ENCODE data around the gene ZMAT5.

Gene ZMAT5

DNA sequence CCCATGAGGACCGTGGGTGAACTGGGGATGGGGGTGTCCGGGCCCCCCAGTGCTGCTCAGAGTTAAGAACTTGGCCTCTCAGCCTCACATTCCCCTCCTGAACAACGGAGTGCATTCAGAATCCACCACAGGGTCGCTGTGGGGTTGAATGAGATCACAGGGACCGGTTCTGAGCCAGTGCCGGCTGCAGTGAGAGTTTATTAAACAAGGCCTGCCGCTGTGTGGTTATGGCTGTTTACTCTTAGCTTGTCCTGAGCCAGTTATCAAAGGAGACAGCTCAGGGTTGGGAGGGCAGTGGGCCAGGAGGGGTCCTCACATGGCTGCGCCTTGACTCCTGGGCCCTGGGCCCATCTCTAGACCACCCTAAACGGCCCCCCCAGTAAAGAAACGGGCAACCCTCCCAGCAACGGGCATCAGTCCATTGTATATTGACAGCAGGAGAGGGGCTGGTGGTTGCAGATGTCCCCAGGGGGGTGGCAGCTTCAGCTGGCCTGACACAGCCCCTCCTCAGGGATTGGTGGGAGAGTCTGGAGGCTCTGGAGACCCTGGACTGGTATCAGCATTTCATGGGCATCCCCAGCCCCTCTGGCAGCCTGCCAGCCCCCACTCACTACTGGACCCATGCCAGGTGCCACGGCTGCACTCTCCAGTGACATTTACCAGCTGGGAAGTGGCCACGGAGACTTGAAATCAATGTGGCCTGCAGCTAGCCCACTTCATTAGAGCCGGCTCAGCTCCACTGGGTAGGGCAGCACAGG is 62.1 kb downstream of the ZMAT5 start:
- no peak for DNase-seq

DNA sequence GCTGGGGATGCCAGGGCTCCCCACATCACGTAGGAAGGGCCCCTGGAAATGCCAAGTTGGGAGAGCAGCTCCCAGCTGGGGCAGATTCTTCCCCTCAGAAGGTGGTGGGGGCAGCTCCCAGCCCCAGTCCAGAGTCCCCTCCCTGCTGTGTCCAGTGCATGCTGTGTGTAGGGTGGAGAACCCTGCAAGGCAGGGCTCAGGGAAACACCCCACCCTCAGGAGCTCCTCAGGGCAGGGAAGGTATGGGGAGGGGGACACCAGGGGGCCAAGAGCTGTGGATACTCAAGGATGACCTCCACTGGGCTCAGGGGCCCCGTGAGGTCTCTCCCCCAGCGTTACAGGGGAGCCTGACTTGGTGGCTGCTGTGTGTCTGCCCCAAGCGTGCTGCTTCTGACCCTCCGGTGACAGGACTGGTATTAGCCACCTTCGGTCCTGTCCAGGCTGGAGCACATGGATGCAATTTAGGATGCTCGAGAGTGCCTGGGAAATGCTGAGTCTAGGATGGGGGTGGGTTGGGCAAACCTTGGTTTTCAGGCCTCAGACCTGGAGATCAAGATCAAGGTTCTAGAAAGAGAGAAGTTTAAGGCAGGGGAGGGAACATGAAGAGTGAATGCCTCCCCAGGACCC is 63.1 kb downstream of the ZMAT5 start:
- no peak for DNase-seq

- no peak for DNase-seq
Measured at GRCh38 chr22:29702931-29703501, 63.8 kb downstream of the ZMAT5 start.

DNA sequence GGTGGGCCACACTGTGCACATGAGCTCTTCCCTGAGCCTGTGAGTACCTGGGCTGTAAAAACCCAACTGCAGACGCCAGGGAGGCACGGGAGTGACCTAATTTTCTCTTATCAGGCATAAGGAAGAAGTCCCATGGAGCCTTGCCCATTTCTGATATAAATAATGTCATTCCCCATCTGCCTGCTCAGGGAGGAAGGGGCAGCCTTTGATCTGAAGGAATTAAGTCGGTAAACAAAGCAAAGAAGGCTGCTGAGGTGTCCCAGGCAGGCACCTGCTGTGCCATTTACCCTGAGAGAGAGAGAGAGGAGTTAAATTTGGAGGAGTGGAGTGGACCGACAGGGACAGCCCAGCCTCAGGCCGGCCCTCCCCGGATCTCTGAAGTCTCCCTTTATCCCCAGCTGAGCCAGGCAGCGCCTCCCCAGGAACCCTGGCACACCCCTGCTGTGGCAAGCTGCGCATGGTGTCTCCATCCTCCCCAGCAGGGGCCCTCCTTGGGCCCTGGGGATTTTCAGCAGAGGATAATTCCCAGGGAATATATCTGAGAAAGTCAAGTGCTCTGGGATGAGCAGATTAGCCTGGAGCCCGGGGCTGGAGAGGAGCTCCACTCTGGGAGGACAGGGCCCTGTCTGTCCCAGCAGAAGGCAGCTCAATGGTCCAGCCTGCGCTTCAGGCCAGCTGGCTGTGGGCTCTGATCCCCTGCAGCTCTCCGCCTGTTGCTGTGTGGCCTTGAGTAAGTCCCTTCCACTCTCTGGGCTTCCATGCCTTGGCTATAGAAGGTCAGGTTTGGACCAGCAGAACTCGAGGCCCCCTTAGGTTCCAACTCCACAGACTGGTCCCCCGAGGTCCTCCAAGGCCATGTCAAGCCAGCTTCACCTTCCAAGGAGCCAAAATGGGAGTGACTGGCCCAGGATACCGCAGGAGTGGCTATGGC is 64.5 kb downstream of the ZMAT5 start:
- no peak for DNase-seq

GRCh38 chr22:29701155-29701999 is 65.4 kb downstream of the ZMAT5 start:
- DNase-seq: peak; percentile 32

GRCh38 chr22:29700900-29701154 is 66.0 kb downstream of the ZMAT5 start:
- no peak for DNase-seq

- no peak for DNase-seq
Measured at GRCh38 chr22:29700206-29700899, 66.5 kb downstream of the ZMAT5 start.

- DNase-seq: no peak
Measured at GRCh38 chr22:29697853-29698598, 68.8 kb downstream of the ZMAT5 start.

DNA sequence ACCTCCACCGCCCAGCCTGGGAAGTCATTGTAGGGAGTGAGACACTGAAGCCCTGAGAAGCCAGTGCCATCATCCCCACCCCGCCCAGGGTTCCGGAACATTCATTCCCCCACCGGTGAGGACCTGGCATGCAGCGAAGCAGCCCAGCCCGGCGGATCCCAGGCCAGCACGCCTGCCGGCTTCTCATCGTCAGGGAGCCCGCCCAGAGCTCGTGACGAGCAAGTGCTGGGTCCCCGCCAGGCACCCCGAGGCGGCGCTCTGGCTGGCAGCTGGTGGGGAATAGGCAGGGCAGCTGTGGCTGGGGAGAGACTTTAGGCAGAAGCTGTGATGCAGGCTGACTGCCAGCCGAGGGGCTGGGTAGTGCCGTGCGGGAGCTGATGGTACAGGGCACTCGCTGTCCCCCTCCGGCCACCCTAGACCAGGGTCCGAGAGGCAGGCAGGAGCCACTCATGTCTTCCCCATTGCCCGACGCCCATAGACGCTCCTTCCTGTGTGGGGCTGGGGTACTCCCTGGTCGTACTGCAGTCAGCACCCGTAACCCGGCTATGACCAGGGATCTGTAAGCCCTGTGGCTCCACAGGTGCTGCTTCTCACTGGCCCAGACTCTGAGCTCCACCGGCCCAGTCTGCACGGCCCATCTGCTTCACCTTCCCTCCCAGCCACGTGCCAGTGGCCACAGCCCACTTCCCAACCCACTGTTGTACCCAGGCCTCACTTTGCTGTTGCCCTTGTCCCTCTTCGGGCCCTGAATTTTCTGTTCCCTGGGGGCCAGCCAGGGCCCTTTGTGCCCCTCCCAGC is 71.5 kb downstream of the ZMAT5 start:
- DNase-seq: no peak

DNA sequence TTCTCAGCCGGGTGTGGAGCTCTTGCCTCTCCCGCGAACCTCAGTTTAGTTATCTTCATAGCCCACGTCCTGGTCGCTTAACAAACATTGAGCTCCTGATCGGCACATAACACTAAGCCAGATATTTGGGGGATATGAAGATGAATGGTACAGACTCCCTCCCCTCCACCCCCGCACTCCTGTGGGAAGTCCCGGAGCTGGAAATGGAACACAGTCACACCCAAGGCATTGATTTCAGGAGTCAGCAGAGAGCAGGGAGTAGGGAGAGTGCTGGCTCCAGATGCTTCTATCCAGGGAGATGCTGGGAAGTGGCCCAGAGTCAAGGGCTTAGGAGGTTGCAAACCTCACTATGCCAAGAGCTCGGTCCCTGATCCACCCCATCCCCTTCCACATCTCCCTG is 73.1 kb downstream of the ZMAT5 start:
- DNase-seq: no peak

DNA sequence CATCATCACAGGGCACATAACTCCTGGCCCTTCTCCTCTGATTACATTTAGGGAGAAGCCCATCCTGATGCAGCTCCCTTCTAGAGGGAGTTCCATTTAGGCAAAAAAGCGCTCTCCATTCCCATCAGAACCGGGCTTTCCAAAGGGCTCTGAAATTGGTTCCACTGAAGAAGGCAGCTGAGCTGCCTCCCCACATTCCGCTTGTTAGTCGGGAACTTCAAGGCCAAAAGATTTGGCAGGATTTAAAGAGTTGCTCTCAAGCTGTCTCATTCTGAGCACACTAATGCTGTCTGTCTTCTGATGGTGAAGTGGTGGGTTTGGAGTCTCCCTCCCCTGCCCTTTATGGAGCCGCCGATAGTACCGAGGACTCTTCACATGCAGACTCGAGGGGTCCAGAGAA is 73.6 kb downstream of the ZMAT5 start:
- DNase-seq: no peak

DNA sequence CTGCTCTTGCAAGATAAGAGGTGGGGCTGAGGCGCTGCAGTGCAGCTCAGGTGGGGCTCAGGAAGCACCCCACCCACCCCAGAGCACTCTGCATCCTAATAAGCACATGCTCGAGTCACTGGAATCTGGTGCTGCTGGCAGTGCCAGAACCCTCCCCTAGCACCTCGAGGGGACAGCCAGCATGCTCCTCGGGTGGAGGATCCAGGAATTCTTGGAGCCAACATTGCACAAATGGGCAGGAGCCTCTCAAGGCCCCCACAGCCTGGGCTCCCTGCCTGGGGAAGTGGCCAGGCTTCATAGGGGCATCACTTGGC is 74.5 kb downstream of the ZMAT5 start:
- no peak for DNase-seq

DNA sequence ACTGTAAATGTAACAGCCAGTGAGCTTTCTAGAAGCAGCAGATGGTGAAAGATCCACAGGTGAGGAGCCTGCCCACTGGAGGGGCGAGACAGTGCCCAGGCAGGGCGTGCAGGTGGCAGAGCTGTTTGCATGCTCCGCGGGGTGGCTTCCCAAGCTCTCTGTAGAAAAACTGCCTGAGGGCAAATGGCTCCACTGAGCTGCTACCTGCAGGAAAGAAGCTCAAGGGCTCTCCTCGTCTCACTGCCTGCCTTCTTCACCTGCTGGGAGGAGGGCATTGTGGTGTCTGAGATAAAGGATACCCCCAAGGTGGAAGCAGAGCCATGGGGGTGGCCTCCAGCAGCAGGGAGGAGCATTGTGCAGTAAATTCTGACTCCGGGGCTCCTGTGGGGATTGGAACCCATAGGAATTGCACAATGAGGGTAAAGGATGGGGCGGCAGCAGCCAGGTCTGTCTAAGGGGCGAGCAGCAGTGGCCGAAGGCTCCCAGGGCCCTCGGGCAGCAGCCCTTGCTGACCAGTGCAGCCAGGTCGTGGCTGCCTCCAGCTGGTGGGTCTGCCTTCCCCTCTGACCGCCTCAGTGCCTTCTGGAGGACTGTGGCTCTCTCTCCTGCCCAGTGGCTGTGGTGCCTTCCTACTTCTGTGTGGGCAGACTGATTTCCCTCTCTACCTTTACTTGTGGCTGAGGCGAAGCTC is 75.0 kb downstream of the ZMAT5 start:
- no peak for DNase-seq

DNA sequence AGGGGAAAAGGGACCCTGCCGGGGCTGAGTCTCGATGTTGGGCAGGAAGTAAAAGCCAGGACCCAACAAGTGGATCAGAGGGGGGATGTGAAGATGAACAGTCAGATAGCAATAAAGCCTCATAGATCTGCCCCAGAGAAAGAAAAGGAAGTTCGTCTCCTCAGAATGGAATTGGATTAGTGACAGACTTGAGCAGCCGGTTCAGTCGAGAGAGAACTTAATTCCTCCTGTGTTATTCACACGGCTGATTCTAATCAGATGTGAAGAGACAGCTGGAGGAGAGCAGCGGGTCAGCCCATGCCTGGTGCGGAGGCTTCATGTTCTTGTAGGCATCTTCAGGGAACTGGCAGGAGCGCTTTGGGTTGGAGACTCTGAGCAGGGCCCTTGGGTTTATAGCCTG is 76.3 kb downstream of the ZMAT5 start:
- no peak for DNase-seq

- DNase-seq: peak; percentile 60
Measured at GRCh38 chr22:29689880-29690213, 77.0 kb downstream of the ZMAT5 start.

DNA sequence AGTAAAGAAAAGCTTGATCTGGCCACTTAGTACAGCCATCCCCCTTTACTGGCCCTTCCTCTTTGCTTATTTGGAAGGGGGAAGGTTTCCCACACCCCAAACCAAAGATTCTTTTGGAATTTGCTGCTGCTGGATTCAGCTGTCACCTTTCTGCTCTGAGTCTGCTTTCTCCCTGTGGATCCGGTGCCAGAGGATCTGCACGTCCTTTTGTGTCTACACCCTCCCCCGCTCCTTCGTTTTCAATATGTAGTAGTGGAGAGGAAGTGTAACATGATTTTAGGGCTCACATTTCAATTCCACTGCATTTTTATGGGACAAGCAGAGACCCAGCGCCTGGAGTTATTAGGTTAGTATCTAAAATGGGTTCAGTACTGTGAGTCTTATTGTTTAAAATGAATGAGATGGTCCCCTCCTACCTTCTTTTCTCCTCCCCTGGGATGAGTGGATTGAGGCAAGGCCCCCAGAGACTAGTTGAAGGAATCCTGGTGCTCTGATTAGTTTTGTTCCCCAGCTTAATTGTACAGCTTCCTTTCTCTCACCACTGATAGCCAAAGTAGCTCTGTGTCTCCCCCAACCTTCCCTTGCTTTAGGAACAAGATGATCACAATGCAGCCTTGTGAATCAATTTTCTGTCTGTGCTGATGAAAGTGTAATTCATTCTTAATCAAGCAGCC is 77.5 kb downstream of the ZMAT5 start:
- DNase-seq: no peak

DNA sequence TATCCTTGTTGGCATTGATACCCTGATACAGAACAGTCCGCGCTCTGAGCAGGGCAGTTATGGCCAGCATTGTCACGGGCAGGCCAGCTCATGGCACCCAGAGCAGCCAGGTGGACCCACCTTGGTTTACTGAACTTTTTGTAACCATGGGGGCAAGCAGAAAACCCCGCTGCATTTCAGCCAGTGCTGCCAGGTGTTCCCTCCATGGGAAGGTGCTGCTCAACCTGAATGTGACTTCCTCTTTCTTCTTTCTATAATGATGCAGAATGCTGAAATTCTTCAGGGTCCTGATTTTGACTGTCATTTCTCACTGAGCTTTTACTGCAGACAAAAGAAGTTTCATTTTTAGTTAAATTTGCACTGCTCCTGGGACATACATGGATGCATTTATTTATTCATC is 82.6 kb downstream of the ZMAT5 start:
- DNase-seq: no peak

DNA sequence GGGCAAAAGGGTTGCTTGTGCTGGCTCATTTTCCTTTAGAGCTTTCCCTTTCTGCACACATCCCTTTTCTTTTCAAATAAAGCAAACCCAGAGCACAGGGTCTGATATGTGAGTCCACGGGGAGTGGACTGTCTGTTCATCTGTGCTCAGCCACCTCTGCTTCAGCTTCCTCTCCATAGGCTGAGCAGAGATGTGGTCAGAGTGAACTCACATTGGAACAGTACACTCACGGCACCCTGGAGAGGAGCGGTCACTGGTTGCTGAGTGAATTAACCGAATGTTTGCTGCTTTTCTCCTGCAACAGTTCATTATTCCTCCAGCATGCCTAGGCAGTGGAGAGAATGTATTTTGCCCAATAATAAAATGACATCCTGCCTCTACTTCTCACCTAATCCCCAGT is 83.3 kb downstream of the ZMAT5 start:
- DNase-seq: no peak
